CMK (cell line): ENCODE results near the gene OR4E2.
"Not testable (repeated sequence)": the region's sequence is repeated elsewhere in the genome, so short reads cannot be mapped to it uniquely, and the experiment has no call there.

ENCODE experiments used
- DNase-seq: peaks from one replicate; pipeline ENCODE4 v3.0.0-alpha.2; 2010; ENCODE audit warnings: low read depth

Gene OR4E2, protein sequence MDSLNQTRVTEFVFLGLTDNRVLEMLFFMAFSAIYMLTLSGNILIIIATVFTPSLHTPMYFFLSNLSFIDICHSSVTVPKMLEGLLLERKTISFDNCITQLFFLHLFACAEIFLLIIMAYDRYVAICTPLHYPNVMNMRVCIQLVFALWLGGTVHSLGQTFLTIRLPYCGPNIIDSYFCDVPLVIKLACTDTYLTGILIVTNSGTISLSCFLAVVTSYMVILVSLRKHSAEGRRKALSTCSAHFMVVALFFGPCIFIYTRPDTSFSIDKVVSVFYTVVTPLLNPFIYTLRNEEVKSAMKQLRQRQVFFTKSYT

DNA sequence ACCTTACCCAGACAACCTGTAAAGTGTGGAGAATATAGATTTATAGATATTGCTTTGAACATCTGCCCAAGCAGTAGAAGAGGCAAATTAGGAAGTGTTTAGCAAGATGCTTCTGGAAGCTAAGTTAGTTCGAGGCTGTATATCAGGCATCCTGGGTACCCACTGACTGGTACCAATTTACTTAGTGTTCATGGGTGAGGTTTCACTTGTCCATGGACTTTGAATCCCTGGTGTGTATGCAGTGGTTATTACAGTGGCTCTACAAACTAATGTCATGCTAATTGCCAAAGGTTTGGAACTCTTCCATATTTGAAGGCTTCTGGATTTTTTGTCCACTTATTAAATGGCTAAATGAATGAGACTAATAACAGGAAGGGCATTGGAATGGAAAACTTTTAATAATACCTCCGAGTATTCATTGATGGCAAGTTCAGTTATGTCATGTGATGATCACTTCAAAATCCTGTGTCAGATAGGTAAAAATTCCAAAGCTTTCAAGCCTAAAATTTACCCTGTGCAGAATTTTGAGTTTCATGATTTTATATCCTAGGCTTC is at the start of gene OR4E2:
Gene OR4E2, plus strand, starts transcription at position 505 of the 555 bp plus-strand sequence. CDS start 11,248 bp downstream, outside the sequence.
- no peak for DNase-seq

DNA sequence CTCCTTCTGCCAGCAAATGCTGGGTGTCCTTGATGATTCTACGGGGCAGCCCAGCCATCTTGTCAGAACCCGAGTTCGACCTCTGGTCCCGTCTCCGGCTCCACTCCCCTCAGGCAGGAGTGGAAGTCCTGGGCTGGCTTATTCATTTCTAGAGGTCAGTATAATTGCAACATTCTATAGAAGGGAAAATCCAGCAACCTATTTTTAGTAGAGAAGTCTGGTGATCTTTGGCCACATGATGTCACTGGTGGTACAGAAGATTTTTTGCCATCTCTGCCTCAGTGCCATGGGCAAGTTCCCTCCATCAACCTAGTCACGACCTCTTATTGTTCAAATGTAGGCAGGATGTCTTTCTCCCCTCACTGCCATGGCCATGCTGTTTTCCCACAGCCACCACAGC is 41.3 kb upstream of the OR4E2 start:
- no peak for DNase-seq

DNA sequence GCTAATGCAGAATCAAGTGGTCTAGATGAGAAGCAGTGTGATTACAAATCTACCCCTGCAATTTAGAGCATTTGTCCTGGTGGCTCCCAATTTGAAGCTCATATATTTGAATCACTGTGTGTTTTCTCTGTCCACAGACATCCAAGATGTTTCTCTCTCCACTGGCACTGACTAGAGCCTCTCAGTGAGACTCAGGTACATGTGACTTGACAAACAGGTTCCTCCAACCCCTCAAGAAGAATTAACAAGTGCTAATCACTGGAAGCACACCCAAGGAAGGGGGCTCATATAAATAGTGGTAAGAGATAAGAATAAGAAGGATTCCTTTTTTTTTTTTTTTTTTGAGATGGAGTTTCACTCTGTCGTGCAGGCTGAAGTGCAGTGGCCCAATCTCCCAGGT is 39.4 kb upstream of the OR4E2 start:
- DNase-seq = no peak

- no peak for DNase-seq
Measured at GRCh38 chr14:21617614-21618013, 36.0 kb upstream of the OR4E2 start.

GRCh38 chr14:21626491-21627230 is 27.0 kb upstream of the OR4E2 start:
- no peak for DNase-seq

DNA sequence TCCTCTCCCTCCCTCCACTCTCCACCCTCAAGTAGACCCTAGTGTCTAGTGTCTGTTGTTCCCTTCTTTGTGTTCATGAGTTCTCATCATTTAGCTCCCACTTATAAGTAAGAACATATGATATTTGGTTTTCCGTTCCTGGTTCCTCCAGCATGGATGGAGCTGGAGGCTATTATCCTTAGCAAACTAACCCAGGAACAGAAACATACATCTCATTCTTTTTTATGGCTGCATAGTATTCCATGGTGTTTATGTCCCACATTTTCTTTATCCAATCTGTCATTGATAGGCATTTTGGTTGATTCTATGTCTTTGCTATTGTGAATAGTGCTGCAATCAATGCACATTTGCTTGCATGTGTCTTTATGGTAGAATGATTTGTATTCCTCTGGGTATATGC is 23.1 kb upstream of the OR4E2 start:
- not testable (repeated sequence) for DNase-seq

DNA sequence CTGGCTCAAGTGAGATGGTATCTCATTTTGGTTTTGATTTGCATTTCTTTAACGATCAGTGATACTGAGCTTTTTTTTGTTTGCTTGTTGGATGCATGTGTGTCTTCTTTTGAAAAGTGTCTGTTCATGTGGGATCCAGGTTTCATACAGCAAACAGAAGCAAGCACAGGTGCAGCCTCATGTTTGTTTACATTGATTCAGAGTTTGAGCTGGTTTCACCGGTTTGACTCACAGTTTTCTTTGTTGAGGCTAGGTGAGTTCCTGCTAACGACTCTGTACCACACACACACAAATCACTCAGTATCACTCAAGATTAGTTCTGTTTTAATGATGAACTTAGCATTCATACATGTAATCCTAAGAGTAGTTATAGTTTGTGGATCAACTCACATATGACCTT is 22.6 kb upstream of the OR4E2 start:
- DNase-seq = no peak

DNA sequence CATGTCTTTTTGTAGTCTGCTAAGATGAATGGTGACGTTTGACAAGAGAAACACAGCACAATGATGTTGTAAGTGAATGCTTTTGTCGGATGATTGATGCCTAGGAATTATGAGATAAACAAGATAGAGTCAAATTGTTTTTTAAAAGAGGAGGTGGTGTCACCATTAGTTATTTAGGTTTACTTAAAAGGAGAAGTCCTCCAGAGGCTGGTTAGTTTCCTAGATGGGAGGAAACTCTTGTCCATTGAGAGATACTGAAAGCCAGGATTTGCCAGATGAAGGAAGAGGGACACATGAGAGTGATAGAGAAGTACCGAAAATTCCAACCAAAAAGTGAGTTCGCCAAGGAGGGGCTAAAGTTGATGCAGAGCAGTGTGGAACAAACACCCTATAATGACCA is 18.8 kb upstream of the OR4E2 start, which contains the start of gene OR10G2:
Gene OR10G2, minus strand, starts transcription at position 101 of the 400 bp plus-strand sequence. Its CDS starts 98 bp downstream, at position 3.
- no peak for DNase-seq

DNA sequence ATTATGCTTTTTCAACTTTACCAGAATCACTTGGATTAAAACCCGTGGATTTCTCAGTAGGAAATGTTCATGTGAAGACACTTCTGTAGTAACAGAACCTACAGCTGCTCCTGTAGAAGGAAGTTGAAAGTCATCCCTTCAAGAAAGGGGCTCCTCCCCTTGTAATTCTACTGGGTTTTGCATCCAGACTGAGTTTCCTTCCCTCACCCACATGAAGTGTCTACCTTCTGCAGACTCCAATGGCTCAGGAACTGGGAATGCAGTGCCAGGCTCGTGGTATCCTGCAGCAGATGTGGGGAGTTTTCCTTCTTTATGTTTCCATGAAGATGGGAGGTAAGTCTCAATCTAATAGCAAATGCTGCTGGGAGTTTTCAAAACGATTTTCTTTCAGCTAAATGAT is 11.0 kb upstream of the OR4E2 start:
- no peak for DNase-seq

- no peak for DNase-seq
Measured at GRCh38 chr14:21643407-21643806, 10.2 kb upstream of the OR4E2 start.

GRCh38 chr14:21647380-21647779 is 6.3 kb upstream of the OR4E2 start:
- no peak for DNase-seq

GRCh38 chr14:21652209-21652808 is 1.3 kb upstream of the OR4E2 start:
- no peak for DNase-seq

- DNase-seq = no peak
Measured at GRCh38 chr14:21654215-21654614, 580 bp downstream of the OR4E2 start.

DNA sequence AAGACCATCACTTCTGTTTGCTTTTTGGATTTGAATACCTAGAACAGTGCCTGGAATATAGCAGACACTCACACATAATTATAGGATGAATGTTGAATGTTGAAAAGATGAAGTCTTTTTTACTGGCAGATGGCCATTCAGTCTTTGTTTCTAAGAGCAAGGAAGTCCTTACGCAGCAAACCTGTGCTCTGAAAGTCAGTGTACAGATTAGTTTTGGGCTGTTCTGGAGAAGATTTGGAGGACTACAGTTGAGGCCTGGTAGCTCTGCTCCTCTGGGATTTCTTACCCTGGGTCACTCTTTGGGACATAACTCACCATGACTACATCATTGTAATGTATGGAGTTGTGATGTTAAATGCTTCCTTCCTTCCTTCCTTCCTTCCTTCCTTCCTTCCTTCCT is 3.3 kb downstream of the OR4E2 start:
- no peak for DNase-seq

DNA sequence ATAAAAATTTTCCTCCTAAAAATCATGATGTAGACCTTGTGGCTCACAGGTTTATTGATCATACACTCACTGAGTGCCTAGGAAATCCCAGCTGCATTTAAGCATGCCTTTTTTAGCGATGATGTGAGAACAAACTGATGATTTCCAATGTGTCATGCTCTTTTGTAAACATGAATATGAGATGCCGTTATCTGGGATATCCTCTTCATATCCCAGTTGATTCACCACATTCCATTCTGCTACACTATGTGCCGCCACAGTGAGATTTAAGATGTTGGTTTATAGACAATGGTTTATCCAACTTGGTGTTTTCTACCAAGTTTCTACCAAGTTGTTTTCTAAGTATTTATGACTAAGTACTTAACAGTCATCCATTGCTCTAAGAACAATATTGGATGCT is 14.7 kb downstream of the OR4E2 start:
- DNase-seq = no peak

GRCh38 chr14:21669284-21669683 is 15.6 kb downstream of the OR4E2 start:
- DNase-seq = no peak

- no peak for DNase-seq
Measured at GRCh38 chr14:21671371-21671770, 17.7 kb downstream of the OR4E2 start.

DNA sequence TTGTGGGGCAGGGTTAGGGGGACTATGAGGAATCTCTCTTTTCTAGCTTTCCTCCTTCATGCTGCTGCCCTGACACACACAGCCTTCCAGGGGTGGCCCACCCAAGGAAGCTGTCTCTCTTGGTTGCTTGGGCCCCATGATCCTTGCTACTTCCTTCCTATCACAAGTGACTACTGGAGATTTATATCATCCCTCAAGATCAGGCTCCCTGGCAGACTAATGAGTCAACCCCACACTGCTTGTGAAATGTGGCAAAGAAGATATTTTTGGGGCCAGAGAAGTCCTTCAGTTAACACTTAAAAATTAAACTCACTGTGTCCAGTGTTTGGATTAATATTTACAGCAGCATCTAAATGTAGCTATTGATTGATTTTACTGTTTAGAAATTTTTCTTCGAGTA is 18.5 kb downstream of the OR4E2 start:
- DNase-seq = no peak

DNA sequence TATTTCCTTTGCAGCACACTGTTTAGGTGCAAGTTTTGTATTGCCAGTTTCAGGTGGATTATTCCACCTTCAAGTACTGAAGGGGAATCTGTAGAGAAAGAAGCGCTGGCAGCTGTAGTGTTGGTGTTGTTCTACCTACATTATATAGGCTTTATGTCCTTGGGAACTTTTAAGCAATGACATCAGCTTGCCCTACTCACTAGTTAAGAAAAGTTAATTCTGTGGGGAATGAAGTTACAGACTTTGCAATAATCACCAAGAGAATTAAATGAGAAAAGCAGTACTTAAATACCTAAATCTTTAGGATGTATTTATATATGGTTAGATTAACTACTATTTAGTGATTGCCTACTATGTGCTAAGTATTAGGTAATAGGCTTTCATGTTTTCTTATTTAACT is 20.1 kb downstream of the OR4E2 start, which contains the start of gene OR4E1:
Gene OR4E1, minus strand, starts transcription at position 101 of the 400 bp plus-strand sequence. CDS start 2,883 bp downstream, outside the sequence.
- DNase-seq = no peak

- DNase-seq = no peak
Measured at GRCh38 chr14:21675566-21675965, 21.9 kb downstream of the OR4E2 start.

- DNase-seq = no peak
Measured at GRCh38 chr14:21680072-21680471, 26.4 kb downstream of the OR4E2 start.

DNA sequence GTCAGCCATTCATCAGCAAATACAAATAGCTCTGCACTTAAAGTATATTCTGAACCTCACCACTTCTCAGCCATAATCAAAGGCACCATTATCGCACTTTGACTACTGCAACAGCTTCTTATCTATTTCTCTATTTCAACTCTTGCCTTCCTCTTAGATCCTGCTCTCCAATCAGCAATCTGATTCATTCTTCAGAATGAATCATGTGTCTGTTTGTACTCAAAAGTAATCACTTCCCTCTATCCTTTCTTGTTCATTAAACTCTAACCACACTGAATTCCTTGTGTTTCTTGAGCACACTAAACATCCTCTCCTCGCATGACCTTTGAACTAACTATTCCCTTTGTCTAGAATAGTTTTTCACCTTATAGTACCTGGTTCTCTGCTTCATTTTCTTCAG is 32.8 kb downstream of the OR4E2 start:
- no peak for DNase-seq

DNA sequence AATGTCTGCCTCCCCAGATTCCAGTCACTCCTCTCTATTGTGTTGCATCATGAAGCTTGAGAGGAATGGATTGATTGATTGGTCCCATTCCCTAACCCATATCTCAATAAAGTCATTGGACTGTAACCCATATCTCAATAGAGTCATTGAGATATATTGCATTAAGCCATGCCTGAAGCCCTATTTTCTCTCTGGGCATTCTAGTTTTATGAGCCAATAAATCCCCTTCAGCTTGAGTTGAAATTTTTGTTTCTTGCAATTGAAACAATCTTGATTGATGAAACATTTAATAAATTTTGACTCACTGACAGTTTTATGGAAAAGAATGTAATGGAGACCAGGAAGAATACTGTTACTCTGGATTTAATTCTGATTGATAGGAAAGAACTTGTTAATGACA is 40.8 kb downstream of the OR4E2 start:
- no peak for DNase-seq
